Ecto neural progenitor cell (in vitro differentiated cells): ENCODE results near the gene FTSJ1.
"Not testable (repeated sequence)": the region's sequence is repeated elsewhere in the genome, so short reads cannot be mapped to it uniquely, and the experiment has no call there.

Experiments
- DNase-seq: peaks from one replicate; pipeline ENCODE4 v3.0.0-alpha.2; 2018; ENCODE audit warnings: low spot score

Gene FTSJ1

GRCh38 chrX:48525853-48526252 is 49.9 kb downstream of the FTSJ1 start:
- not testable (repeated sequence) for DNase-seq

GRCh38 chrX:48530736-48531135 is 54.7 kb downstream of the FTSJ1 start:
- no peak for DNase-seq

GRCh38 chrX:48531358-48531959 is 55.5 kb downstream of the FTSJ1 start:
- DNase-seq = no peak

GRCh38 chrX:48532161-48532560 is 56.2 kb downstream of the FTSJ1 start:
- no peak for DNase-seq

GRCh38 chrX:48533165-48533564 is 57.2 kb downstream of the FTSJ1 start:
- DNase-seq = no peak
